ENCODE data around the gene MRPS25. TPM values are rescaled to one million over a fixed set of nuclear protein-coding genes. Genes with fewer than 3 reads are reported as not detected.

Gene MRPS25
- total RNA-seq, 1 experiment from 2014 or later, result 58.3 TPM

DNA sequence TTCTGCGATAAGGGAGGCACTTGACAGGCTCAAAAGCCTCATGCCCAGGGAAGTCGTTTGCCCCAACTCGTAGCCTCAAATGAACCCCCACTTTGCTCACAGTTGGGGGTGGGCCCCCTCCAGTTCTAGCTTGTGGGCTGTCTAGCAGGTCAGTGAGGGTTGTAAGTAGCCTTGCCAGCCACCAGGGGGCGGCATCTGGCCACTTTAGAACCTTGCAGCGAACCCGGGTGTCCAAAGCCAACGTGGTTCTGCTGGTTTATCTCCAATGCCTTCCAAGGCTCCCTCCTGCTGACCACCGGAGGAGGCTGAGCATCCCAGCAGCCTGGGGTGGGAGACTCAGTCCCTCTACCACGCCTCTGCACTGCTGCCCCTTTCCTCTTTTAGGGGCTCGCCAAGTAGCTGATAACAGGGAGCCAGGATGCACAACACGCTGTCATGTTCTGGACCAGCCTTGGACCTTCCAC lies 43.0 kb upstream of the MRPS25 start:
- Histone ChIP-seq H3K9ac (ENCODE audit: low read length) (no peak overlapping the region), H3K27me3 (ENCODE audit: insufficient read depth, low read length) (no peaks in the 10 kb centered on the region), H3K9me3 (ENCODE audit: control insufficient read depth in 1 of 2, insufficient read depth in 1 of 2, low read depth in 1 of 2, low read length in 2 of 2) (no peaks in the 10 kb centered on the region), H2AFZ (ENCODE audit: low read depth, low read length, poor library complexity, severe bottlenecking) (peak overlapping the region; percentile 93), H3K79me2 (ENCODE audit: insufficient read depth, low read length) (no peaks in the 10 kb centered on the region), H4K20me1 (ENCODE audit: insufficient read depth) (no peaks in the 10 kb centered on the region), H3K36me3 (ENCODE audit: control insufficient read depth in 1 of 2, insufficient read depth in 2 of 2, low read length in 2 of 2) (no peaks in the 10 kb centered on the region), H3K4me3 (replicated peaks in 1 of 2; ENCODE audit: low read depth in 1 of 2, low read length in 2 of 2) (no peak overlapping the region), H3K9me2 (ENCODE audit: insufficient read depth) (no peaks in the 10 kb centered on the region), H3K4me2 (ENCODE audit: low read length) (peak overlapping the region; percentile 62), H3K27ac (ENCODE audit: low read depth, low read length) (no peak overlapping the region), H3K4me1 (ENCODE audit: control insufficient read depth in 1 of 2, insufficient read depth in 2 of 2, low read length in 2 of 2) (peaks cover 0 to 5% of the 10 kb centered on the region in 2 experiments; a peak in 1 of 4 replicates)
- BruUV-seq (replicated peaks), result no TSS peak
- RAD21 ChIA-PET (ENCODE audit: low non-redundant PET in 1 of 2, low total read pairs in 2 of 2, uncharacterized antibody in 2 of 2, unreplicated experiment in 2 of 2), result interaction anchor here in 1 of 2 experiments (0.6 to 0.9 kb wide), 3 partner anchors 98 to 297 kb away, joined by 3 read pairs; partner anchors contain the start of gene CAPN7
- TF ChIP-seq, protein P1, sequence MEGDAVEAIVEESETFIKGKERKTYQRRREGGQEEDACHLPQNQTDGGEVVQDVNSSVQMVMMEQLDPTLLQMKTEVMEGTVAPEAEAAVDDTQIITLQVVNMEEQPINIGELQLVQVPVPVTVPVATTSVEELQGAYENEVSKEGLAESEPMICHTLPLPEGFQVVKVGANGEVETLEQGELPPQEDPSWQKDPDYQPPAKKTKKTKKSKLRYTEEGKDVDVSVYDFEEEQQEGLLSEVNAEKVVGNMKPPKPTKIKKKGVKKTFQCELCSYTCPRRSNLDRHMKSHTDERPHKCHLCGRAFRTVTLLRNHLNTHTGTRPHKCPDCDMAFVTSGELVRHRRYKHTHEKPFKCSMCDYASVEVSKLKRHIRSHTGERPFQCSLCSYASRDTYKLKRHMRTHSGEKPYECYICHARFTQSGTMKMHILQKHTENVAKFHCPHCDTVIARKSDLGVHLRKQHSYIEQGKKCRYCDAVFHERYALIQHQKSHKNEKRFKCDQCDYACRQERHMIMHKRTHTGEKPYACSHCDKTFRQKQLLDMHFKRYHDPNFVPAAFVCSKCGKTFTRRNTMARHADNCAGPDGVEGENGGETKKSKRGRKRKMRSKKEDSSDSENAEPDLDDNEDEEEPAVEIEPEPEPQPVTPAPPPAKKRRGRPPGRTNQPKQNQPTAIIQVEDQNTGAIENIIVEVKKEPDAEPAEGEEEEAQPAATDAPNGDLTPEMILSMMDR (IDR thresholded peaks at IDR 0.05 in 2 of 3, conservative IDR thresholded peaks at IDR 0.05 in 1 of 3; ENCODE audit: borderline replicate concordance in 1 of 3, insufficient read depth in 1 of 3, low read depth in 2 of 3, low read length in 2 of 3), result peak; percentile 67 to 97 (median 95)
- TF ChIP-seq FOSL1 (IDR thresholded peaks at IDR 0.05; ENCODE audit: low read depth) (no peak), RAD21 (IDR thresholded peaks at IDR 0.05; ENCODE audit: low read depth) (peak; percentile 90), ATF3 (IDR thresholded peaks at IDR 0.05) (no peak), ELF1 (IDR thresholded peaks at IDR 0.05; ENCODE audit: borderline replicate concordance, low read depth) (no peak)
- ATAC-seq (peak; percentile 98), DNase-seq (ENCODE audit: low read depth, low spot score) (peak; percentile 65)
- intact Hi-C loops (cut with micrococcal nuclease), result loop anchor here (2.0 to 5.0 kb wide), 6 partner anchors 94 to 704 kb away; no protein-coding TSS in a partner anchor
- POLR2A ChIA-PET, result no interaction called here
- CTCF ChIA-PET, result interaction anchor here (0.6 to 2.8 kb wide), 13 partner anchors 9 to 689 kb away, joined by 3 to 18 read pairs (median 4); partner anchors contain the start of genes CAPN7 and RBSN
